NCI-H187 (cell line): ENCODE results near the gene TNS1.

Experiments used
- DNase-seq, 2 experiments: peaks; one replicate each; lab custom pipeline; 2025; lab: John Stamatoyannopoulos, UW

The TNS1 gene

DNA sequence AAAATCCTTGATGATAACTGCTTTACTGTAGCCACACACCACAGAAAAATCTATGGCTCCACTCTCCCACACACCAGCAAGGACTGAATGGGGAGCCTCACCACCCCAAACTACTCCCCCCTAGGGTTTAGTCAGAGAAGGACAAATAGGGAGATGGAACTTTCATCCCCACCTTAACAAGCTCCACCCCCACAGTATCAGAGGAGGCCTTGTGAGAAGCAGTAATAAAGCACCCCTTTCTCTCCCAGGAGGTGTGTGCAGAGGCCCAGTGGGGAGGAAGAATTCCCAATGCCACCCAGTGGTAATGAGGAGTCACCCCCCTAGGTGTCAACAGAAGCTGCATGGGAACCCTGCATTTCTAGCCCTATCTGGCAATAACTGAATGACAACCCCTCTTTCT lies 224.9 kb downstream of the TNS1 start:
- DNase-seq, result no peak

DNA sequence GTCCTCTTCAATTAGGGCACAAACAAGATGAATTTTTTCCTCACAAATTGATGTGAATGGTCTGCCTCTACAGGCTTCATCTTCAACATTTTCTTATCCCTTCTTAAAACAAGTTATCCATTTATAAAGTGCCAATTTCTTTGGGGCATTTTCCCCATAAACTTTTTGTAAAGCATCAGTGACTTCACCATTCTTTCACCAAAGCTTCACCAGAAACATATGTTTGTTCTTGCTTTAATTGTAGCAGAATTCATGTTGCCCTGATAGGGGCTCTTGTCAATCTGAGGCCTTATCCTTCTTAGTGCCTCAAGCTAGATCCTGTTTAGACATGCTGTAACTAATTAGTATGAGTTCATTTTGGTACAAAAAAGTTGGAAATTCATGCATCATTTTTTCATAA lies 226.2 kb downstream of the TNS1 start:
- DNase-seq, result no peak

DNA sequence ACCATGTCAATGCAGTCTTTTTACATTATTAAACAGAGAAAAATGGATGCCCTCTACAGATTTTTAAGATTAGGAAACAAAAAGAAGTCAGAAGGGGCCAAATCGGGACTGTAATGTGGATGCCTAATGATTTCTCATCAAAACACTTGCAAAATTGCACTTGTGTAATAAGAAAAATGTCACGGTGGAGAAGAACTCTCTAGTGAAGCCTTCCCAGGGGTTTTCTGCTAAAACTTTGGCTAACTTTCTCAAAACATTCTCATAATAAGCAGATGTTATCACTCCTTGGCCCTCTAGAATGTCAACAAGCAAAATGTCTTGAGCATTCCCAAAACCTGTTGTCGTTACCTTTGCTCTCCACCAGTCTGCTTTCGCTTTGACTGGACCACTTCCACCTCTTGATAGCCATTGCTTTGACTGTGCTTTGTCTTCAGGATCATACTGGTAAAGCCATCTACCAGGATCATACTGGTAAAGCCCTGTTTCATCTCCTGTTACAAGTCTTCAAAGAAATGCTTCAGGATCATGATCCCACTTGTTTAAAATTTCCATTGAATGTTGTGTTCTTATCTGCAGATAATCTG lies 226.8 kb downstream of the TNS1 start:
- DNase-seq, result no peak

DNA sequence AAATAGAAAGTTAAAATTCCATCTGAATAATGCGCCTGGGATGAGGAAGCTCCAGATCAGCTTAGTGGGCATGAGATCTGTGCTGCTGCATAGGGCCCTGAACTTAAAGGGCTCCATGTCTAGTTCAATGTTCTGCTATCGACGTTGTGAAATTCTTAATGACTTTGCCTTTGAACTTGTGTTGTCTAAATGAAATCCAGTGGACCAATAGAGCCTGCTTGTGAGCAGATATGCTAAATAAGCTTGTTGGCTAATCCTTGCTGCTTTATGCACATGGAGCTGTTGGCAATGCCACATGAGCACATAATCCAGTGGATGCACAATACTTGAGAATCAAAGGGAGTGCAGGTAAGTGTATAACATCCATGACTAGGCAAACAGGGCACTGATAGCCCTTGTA lies 228.6 kb downstream of the TNS1 start:
- no peak for DNase-seq

DNA sequence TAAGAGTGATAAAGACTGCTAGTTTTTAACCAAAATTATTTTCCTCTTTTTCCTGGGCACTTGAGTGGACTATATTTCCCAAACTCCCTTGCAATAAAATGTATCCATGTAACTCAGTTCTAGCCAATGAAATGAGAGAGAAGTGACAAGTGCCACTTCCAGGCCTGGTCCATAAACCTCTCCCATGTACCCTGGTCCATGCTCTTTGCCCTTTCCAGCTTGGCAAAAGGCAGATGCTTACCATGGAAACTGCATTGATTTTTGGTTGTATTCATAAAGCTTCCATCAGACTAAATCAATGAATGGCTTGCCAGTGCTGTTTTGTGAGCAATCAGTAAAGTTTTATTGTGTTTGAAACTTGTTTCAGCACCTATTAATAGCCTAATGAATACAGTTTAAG lies 229.3 kb downstream of the TNS1 start:
- no peak for DNase-seq

DNA sequence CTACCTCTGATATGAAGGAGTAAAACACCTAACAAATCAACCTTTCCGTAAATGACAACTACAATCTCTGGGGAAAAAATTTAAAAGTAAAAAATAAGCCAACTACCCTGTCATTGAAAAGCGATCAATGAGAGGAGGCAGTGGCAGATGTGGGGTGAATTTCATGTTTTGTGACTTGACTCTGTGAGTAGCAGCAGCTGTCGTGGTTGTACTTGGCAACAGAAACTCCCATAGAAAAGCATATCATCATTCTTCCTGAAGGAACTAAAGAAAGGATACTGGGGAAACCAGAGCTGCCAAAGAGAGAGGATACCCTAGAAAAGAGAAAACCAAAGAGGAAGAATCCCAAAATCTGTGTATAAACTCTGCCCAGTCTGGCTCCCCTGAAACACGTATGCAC lies 236.4 kb downstream of the TNS1 start:
- no peak for DNase-seq

DNA sequence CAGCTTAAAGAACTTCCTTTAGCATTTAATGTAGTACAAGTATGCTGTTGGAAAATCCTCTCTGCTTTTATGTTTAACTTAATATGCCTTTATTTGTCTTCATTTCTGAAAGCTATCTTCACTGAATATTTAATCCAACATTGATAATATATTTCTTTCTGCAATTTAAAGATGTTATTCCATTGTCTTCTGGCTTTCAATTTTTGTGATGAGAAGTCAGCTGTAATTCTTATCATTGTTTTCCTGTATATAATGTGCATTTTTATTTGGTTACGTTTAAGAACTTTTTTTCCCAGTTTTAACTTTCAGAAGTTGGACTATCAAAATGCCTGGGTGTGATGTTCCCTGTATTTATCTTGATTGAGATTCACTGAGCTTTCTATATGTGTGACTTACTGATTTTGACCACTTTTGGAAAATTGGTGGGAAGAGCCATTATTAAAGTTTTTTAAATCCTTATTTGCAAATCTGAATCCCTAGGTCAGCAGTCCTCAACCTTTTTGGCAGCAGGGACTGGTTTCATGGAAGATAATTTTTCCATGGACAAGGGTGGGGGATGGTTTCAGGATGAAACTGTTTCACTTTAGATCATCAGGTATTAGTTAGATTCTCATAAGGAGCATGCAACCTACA lies 241.0 kb downstream of the TNS1 start:
- DNase-seq, result no peak

DNA sequence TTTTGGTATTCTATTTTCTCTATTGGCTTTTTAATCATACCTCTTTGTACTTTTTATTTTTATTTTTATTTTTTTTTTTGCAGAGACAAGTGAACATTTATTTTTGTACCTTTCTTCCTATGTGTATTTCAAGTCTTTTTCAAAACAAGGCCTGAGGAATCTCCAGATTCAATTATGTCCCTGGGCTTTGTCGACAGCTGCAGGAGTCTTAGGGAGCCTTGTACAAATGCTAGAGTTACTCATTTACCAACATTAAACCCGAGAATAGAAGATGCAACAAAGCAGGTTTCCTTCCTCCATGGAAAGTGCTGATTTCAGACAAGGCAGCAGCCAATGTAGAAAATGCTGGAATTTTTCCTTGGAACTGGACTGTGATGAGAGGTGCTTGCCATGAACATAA lies 242.8 kb downstream of the TNS1 start:
- no peak for DNase-seq

DNA sequence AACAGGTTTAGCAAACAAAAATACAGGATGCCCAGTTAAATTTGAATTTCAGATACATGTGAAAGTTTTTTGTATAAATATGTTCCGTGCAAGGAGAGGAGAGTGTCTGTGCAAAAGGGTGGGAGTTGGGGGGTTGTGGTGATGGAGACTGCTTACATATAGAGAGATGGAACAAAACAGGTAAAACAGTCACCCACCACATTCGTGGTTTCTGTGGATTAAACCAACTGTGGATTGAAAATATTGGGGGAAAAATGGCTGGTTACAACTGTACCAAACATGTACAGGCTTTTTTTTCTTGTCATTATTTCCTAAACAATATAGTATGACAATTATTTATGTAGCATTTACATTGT lies 245.7 kb downstream of the TNS1 start:
- DNase-seq, result no peak

DNA sequence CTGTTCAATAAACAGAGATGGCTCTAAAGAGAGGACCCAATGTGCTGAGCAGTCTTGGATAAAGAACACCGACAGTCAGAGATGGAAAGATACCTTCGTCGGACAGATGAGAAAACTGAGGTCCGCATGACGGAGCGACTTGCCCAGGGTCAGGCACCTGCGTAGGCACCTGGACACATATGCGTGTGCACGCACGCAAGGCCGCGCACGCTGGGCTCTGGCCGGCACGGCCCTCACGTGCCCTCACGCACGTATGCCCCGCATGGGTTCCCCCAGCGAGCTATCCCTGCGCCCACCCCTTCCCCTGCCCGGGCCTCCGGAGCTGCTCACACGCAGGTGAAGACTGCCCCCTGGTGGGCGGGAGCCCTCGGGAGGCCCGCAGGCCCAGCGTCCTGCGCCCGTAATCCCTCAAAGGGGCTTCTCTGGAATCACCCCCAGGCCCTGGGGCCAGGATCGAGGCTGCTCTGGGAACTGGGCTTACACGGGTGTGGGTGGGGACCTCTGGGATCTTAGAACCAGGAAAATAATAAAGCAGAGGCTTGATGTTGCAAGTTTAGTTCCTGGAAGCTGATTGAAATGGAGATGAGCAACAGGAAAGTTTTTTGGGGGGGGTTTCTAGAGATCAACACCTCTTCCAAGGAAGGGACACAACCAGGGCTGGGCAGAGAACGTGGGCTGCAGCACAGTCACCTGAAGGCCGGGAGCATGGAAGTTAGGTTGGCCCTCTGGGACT lies 246.3 kb downstream of the TNS1 start:
- no peak for DNase-seq

DNA sequence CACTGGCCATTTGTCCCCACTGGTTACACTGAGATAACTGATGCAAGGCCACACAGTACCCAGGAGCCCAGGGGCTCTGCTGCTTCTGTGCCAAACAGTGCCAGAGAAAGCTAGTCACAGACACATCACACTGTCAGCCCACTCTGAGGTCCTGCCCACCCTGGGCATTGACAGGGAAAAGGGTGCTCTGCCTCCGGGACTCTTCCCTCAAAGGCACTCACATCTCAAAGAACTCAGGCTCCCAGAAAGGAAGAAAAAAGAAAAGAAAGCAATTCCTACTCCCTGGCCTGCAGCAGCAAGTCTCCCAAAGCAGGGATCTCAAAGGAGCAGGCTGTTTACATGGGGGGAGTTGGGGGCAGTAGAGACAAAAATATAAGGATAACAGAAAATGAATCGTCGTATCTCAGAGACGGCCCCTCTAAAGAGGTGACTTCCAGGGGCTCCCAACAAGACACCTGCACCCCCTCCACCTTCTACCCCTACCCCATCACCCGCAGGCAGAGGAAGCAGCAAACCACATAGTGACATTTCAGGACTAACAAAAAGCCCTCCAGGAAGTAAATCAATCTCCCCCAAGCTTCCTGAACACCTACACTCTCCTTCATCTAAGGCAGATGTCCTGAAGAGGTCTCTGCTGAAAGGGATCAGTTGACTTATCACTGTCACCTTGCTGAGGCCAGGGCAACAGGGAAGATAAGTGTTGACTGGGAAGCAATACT lies 247.6 kb downstream of the TNS1 start:
- DNase-seq, result no peak

DNA sequence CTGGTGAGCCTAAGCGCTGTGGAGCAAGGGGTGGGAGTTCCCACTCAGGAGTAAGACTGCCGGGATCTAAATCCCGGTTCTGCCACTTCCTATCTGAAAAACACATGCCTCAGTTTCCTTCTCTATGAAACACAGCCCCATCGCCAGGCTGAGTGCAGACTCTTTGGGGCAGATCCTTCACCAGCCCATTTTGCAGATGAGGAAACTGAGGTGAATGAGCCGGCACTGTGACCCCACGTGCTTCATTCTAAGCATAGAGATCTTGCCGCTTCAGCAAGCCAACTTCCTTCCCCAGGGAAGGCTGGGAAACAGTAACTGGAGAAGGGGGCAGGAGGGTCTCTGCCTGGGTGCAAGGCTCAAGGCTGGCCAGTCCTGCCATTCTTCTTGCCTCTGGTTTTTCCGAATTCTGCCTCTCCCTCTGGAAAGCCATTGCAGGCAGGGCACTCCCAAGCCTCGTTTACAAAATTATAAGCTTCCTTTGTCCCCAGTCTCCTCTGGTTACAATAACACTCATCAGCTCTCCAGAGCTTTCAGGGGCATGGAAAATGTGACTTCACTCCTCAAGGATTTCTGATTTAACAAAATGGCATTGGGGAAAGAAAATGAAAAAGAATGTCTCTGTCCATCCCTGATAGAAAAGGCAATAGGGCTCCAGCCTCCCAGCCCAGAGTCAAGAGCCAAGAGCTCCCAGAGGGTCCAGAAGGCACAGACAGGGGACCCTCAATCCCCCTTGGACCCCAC lies 249.2 kb downstream of the TNS1 start:
- DNase-seq, result no peak

DNA sequence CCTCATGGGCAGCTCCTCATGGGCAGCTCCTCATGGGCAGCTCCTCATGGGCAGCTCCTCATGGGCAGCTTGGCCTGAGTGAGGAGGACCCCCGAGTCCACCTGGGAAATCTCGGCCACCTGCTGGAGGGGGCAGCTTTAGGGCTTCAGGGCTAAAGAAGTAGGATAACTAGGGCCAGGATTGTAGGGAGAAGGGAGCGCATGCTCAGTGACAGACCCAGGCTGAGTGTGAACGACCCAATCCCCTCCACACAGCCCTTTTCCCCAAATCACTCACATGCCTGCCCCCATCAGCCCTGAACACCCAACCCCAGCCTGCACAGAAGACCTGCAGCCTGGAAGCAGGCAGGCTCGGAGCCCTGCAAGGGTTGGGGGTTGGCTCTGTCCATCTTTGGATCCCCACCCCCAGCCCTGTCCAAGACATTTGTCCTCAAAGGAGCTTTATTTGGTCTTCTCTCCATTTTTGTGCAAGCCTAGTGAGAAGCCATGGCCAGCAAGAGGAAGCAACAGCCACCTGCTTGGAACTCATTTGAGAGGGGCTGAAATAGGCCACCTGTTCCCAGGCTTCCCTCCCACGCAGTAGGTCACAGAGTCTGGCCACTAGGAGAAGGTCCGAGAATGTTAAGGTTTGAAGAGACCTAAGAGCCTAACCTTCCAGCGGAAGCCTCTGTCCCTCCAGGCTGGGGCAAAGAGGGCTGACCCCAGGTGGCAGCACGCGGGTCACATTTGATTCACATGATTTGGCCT lies 249.9 kb downstream of the TNS1 start:
- no peak for DNase-seq

DNA sequence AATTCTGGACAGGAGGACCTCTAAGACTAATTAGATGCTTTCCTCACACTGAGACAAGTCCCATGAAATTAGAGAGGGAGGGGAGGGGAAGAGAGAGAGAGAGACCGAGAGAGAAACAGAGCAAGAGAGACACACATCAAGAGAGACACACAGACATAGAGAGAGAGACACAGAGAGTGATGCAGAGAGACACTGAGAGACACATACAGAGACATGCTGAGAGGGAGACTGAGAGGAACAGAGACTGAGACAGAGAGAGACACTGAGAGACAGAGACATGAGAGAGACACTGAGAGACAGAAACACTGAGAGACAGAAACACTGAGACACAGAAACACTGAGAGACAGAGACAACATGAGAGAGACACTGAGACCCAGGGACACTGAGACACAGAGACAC lies 250.8 kb downstream of the TNS1 start:
- DNase-seq, result no peak

DNA sequence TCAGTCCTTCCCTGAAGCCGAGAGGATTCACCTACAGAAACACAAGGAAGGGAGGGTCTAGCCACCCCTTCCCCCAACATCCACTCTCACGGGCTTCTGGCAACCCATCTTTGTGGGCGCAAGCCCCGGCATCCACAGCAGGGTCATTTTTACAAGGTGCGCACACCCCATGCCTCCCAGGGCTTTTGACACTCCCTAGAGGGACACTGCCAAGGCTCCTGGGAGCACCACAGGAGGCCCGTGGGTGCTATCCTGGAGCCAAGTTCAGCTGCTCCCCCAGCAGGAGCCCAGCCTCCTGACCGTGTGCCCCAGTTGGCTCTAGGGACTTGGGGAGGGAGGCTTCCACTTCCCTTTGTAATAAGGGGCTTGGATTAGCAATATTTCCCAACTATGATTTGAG lies 251.6 kb downstream of the TNS1 start:
- DNase-seq, result no peak
